Transverse colon (tissue), 4 donors: Measurements from ENCODE around the gene ZNF891. TPM values are rescaled to one million over a fixed set of nuclear protein-coding genes. Genes with fewer than 3 reads are reported as not detected.

Experiments
- DNase-seq: peaks from one replicate; pipeline ENCODE4 v3.0.0-alpha.2; 2019
- H3K27ac ChIP-seq, 4 donors: fragments of 200-600 bp; sonication (generic); 2 replicates each; pipeline ENCODE4 v1.5.1; 2016 to 2018; ENCODE audit warnings: inconsistent platforms in 4 of 4
- H3K27me3 ChIP-seq: fragments of 200-600 bp; sonication (generic); 2 replicates; pipeline ENCODE4 v1.5.1; 2017; ENCODE audit warnings: inconsistent platforms
- H3K36me3 ChIP-seq, 4 donors: fragments of 200-600 bp; sonication (generic); 2 replicates each; pipeline ENCODE4 v1.5.1; 2017 to 2019; ENCODE audit warnings: inconsistent platforms in 4 of 4
- H3K4me1 ChIP-seq, 4 donors: fragments of 200-600 bp; sonication (generic); 2 replicates each; pipeline ENCODE4 v1.5.1; 2017 to 2020; ENCODE audit warnings: inconsistent platforms in 4 of 4
- H3K4me3 ChIP-seq, 4 donors: fragments of 200-600 bp; sonication (generic); 1 replicate in 1 of 4; 2 replicates in 3 of 4; pipeline versions ENCODE4 v1.5.1 to v1.6.1; 2017 to 2019; ENCODE audit warnings: inconsistent platforms in 4 of 4
- H3K9me3 ChIP-seq, 2 donors: fragments of 200-600 bp; sonication (generic); 2 replicates each; pipeline ENCODE4 v1.5.1; 2017 to 2019; ENCODE audit warnings: inconsistent platforms in 2 of 2
- CTCF ChIP-seq, 5 experiments: fragments of 200-600 bp in 3 of 5; fragments of 450-650 bp in 2 of 5; sonication (generic) in 3 of 5; IDR thresholded peaks; 1 replicate in 2 of 5; 2 replicates in 3 of 5; pipeline ENCODE4 v1.5.1; 2016 to 2017; ENCODE audit warnings: antibody characterized with exemption in 5 of 5, inconsistent platforms in 3 of 5, mild to moderate bottlenecking in 2 of 5, moderate library complexity in 1 of 5
- EP300 ChIP-seq: sonication (generic); formaldehyde crosslinking; IDR thresholded peaks from one replicate; pipeline ENCODE4 v1.6.1; 2017; ENCODE audit warnings: antibody characterized with exemption, low read depth
- POLR2A ChIP-seq: fragments of 450-650 bp; IDR thresholded peaks from one replicate; pipeline ENCODE4 v1.6.1; 2016; ENCODE audit warnings: antibody characterized with exemption, mild to moderate bottlenecking, moderate library complexity
- POLR2AphosphoS5 ChIP-seq, 3 donors: sonication (generic); formaldehyde crosslinking; IDR thresholded peaks; one replicate each; pipeline ENCODE4 v1.6.1; 2016; ENCODE audit warnings: antibody characterized with exemption in 3 of 3
- WGBS, 2 donors: methylation state at CpG; one replicate each; pipeline ENCODE4 v1.1.5; 2018; ENCODE audit warnings: low coverage in 1 of 2; 5-methylcytosine and 5-hydroxymethylcytosine counted together
- in situ Hi-C, 4 donors: fragments of 200-750 bp; cut with MboI; loops; one replicate each; pipeline versions ENCODE4 v1.15.0 to v1.15.1; 2017; ENCODE audit warnings: low sequenced_read_pairs in 3 of 4, low pct_ligation_motif_present in 1 of 4, low pct_unique_long_range_greater_than_20kb in 1 of 4
- intact Hi-C: fragments of 100-400 bp; cut with DNase I; formaldehyde crosslinking; loops from one replicate; pipeline ENCODE4 v1.15.1; 2023; ENCODE audit warnings: low total_unique reads
- total RNA-seq, 4 donors: library from RNA; depleted of rRNA; stranded (reverse); fragments of >200 nt; gene quantifications; one replicate each; pipeline ENCODE4 v1.1.0, GENCODE V29; 2016

Gene ZNF891
- total RNA-seq, 4 donors from 2014 or later, result 1.4 to 3.8 (median 1.9) TPM

GRCh38 chr12:133063556-133063955, 66.5 kb downstream of the ZNF891 start:
- DNase-seq, result no peak
- no peaks in the 10 kb centered on the region for H3K4me1 ChIP-seq
- no peak for TF ChIP-seq CTCF (IDR thresholded peaks at IDR 0.05)
- no peak for TF ChIP-seq POLR2A
- no peak for TF ChIP-seq EP300
- no peaks in the 10 kb centered on the region for H3K27me3 ChIP-seq
- H3K4me3 ChIP-seq, result no peak overlapping the region
- 80 to 100% methylated on average over 1 of the region's 1 CpG for WGBS, 2 donors
- in situ Hi-C loops (no loop called here), intact Hi-C loops (no loop called here)
- peaks cover 0 to 16% (median 4%) of the 10 kb centered on the region in 4 donors for H3K36me3 ChIP-seq
- H3K9me3 ChIP-seq, result peaks cover 91 to 97% of the 10 kb centered on the region in 2 donors
- no peak overlapping the region for H3K27ac ChIP-seq

- in situ Hi-C loops, result no loop called here
- peaks cover 96 to 97% of the 10 kb centered on the region in 2 donors for H3K9me3 ChIP-seq
- 96% methylated on average over 1 of the region's 1 CpG; no CpG with 5 or more reads in 1 of the 2 donors for WGBS, 2 donors
- intact Hi-C loops, result no loop called here
- H3K36me3 ChIP-seq, result peaks cover 0 to 29% (median 15%) of the 10 kb centered on the region in 4 donors
- no peaks in the 10 kb centered on the region for H3K27me3 ChIP-seq
- no peak overlapping the region for H3K4me3 ChIP-seq
- no peak overlapping the region for H3K27ac ChIP-seq
- TF ChIP-seq EP300, result no peak
- TF ChIP-seq POLR2A, result no peak
- no peak for TF ChIP-seq POLR2AphosphoS5 (IDR thresholded peaks at IDR 0.05)
- TF ChIP-seq CTCF (IDR thresholded peaks at IDR 0.05), result no peak
- no peaks in the 10 kb centered on the region for H3K4me1 ChIP-seq
- DNase-seq, result no peak
Measured at GRCh38 chr12:133061954-133062353, 68.1 kb downstream of the ZNF891 start.

GRCh38 chr12:133058203-133059113, 71.6 kb downstream of the ZNF891 start:
- no peak for TF ChIP-seq POLR2AphosphoS5 (IDR thresholded peaks at IDR 0.05)
- TF ChIP-seq POLR2A, result no peak
- no peak for TF ChIP-seq EP300
- TF ChIP-seq CTCF (IDR thresholded peaks at IDR 0.05), result no peak
- intact Hi-C loops (no loop called here), in situ Hi-C loops (no loop called here)
- H3K36me3 ChIP-seq, result peaks cover 0 to 60% (median 28%) of the 10 kb centered on the region in 4 donors
- peaks cover 94 to 97% of the 10 kb centered on the region in 2 donors for H3K9me3 ChIP-seq
- no peak for DNase-seq
- no peak overlapping the region for H3K4me3 ChIP-seq
- H3K27ac ChIP-seq, result no peak overlapping the region
- whole genome bisulfite sequencing, 2 donors, result 90 to 92% methylated on average over 7 to 8 of the region's 8 CpGs
- no peaks in the 10 kb centered on the region for H3K4me1 ChIP-seq
- no peaks in the 10 kb centered on the region for H3K27me3 ChIP-seq

- DNase-seq, result no peak
- Histone ChIP-seq H3K36me3 (peaks cover 0 to 70% (median 31%) of the 10 kb centered on the region in 4 donors), H3K27ac (no peak overlapping the region), H3K4me1 (no peaks in the 10 kb centered on the region), H3K4me3 (no peak overlapping the region), H3K9me3 (peaks cover 94 to 96% of the 10 kb centered on the region in 2 donors), H3K27me3 (no peaks in the 10 kb centered on the region)
- in situ Hi-C loops, result no loop called here
- 100% methylated on average over 5 of the region's 5 CpGs for WGBS, 2 donors
- TF ChIP-seq POLR2A, result no peak
- TF ChIP-seq POLR2AphosphoS5 (IDR thresholded peaks at IDR 0.05), result no peak
- no peak for TF ChIP-seq EP300
- no peak for TF ChIP-seq CTCF (IDR thresholded peaks at IDR 0.05)
- intact Hi-C loops, result no loop called here
Measured at GRCh38 chr12:133057446-133057845, 72.6 kb downstream of the ZNF891 start.

Other genes with a start within 250 kb of the ZNF891 start
- gene CHFR, start 242.7 kb downstream of the ZNF891 start, total RNA-seq, result 100 to 1,000 TPM in 1 of 4 donors, 10 to 100 TPM in 3; 47.7 to 132 (median 61.9) TPM
- 10 to 100 TPM in 2 of 4 donors, 1 to 10 TPM in 2; 4.5 to 21.3 (median 10.3) TPM for gene ZNF605, start 174.0 kb downstream of the ZNF891 start, total RNA-seq
- gene ZNF26, start 143.9 kb downstream of the ZNF891 start, total RNA-seq, result 10 to 100 TPM; 12.7 to 26.3 (median 18.5) TPM
- gene ZNF84, start 92.8 kb downstream of the ZNF891 start, total RNA-seq, result 100 to 1,000 TPM in 1 of 4 donors, 10 to 100 TPM in 3; 16.2 to 144 (median 44.5) TPM
- gene ZNF140, start 49.4 kb downstream of the ZNF891 start, total RNA-seq, result 10 to 100 TPM; 13.8 to 35.6 (median 14.8) TPM
- 10 to 100 TPM in 2 of 4 donors, 1 to 10 TPM in 2; 2.6 to 13.7 (median 10.7) TPM for gene ZNF10, start 353 bp upstream of the ZNF891 start, total RNA-seq
- 10 to 100 TPM; 12.2 to 30.3 (median 16.1) TPM for gene ZNF268, start 51.2 kb upstream of the ZNF891 start, total RNA-seq
- gene ANHX, start 105.6 kb upstream of the ZNF891 start, total RNA-seq, result not detected